ENCODE results near the gene NOL4L. TPM values are rescaled to one million over a fixed set of nuclear protein-coding genes. Genes with fewer than 3 reads are reported as not detected.

Gene NOL4L
- total and polyA plus RNA-seq, 4 donors: 7.9 to 20.6 (median 12.2) TPM

DNA sequence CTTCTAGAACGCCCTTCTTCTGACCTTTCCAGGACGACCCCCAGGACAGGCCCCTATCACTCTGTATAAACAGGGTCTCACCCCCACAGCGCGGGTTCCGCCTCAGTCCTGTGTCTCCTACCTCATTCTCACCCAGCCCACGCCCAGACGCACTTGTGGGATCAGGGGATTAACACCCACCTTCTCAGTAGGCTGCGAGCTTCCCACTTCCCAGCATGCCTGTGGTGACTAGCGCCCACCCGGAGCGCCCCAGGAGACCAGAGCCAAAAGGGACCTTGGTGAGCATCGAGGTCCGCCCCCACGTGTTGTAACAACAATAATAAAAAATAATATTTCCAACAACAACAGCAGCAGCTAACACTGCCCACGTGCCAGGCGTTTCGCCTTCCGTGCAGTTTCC, 40.9 kb upstream of the NOL4L start:
- DNase-seq (no peak), ATAC-seq (ENCODE audit: insufficient read depth, low FRiP score) (no peak)
- no peak overlapping the region for H3K27ac ChIP-seq (ENCODE audit: low read depth in 1 of 2, low read length in 1 of 2)
- H3K36me3 ChIP-seq (ENCODE audit: control insufficient read depth in 4 of 4, insufficient read depth in 4 of 4, low read length in 4 of 4): no peaks in the 10 kb centered on the region
- peaks cover 0 to 15% (median 6%) of the 10 kb centered on the region in 5 donors for H3K4me1 ChIP-seq (ENCODE audit: control insufficient read depth in 5 of 5, insufficient read depth in 5 of 5, low read length in 5 of 5)
- TF ChIP-seq, protein P1, sequence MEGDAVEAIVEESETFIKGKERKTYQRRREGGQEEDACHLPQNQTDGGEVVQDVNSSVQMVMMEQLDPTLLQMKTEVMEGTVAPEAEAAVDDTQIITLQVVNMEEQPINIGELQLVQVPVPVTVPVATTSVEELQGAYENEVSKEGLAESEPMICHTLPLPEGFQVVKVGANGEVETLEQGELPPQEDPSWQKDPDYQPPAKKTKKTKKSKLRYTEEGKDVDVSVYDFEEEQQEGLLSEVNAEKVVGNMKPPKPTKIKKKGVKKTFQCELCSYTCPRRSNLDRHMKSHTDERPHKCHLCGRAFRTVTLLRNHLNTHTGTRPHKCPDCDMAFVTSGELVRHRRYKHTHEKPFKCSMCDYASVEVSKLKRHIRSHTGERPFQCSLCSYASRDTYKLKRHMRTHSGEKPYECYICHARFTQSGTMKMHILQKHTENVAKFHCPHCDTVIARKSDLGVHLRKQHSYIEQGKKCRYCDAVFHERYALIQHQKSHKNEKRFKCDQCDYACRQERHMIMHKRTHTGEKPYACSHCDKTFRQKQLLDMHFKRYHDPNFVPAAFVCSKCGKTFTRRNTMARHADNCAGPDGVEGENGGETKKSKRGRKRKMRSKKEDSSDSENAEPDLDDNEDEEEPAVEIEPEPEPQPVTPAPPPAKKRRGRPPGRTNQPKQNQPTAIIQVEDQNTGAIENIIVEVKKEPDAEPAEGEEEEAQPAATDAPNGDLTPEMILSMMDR (IDR thresholded peaks at IDR 0.05; ENCODE audit: control extremely low read depth, extremely low read depth): no peak
- WGBS, 2 donors: 84 to 94% methylated on average over 18 of the region's 18 CpGs
- no peaks in the 10 kb centered on the region for H3K9me3 ChIP-seq (ENCODE audit: control insufficient read depth in 4 of 4, insufficient read depth in 3 of 4, low read length in 3 of 4)
- H3K4me3 ChIP-seq: no peak overlapping the region
- H3K9ac ChIP-seq (ENCODE audit: insufficient read depth in 1 of 2, low read length in 2 of 2): no peak overlapping the region
- H3K27me3 ChIP-seq (ENCODE audit: control insufficient read depth in 3 of 3, insufficient read depth in 3 of 3, low read length in 2 of 3): no peaks in the 10 kb centered on the region

DNA sequence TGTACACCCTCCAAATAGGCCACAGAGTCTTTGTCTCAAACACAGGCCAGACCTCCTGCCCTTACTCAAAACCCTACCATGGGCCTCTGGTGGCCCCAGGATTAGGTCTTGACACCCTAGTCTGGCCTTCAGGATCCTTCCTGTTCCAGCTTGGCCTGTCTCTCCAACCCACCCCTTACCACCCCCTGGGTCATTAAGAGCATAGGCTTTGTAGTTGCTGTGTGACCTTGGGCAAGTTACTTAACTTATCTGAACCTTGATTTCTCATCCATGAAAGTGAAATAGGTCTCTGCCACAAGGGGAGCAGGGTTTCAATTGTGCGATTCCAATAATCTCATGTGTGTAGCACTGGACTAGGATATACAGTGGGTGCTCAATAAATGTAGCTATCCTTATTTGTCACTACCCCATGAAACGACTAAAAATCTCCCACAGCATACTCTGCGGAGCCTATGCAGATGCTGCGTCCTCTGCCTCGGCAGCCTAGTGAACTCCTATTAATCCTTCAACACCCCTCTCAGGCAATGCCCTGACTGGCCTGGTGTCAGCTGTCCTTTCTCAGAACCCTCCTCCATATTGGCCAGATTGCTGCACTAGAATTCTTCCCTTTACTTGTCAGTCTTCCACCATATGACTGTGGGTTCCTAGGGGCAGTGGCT, 39.7 kb upstream of the NOL4L start:
- ATAC-seq (ENCODE audit: insufficient read depth, low FRiP score) (no peak), DNase-seq (no peak)
- H3K4me1 ChIP-seq (ENCODE audit: control insufficient read depth in 5 of 5, insufficient read depth in 5 of 5, low read length in 5 of 5): peaks cover 0 to 15% (median 6%) of the 10 kb centered on the region in 5 donors
- no peak overlapping the region for H3K9ac ChIP-seq (ENCODE audit: insufficient read depth in 1 of 2, low read length in 2 of 2)
- TF ChIP-seq, protein P1 (IDR thresholded peaks at IDR 0.05; ENCODE audit: control extremely low read depth, extremely low read depth): no peak
- no peak overlapping the region for H3K4me3 ChIP-seq
- WGBS, 2 donors: 94 to 95% methylated on average over 5 of the region's 5 CpGs
- H3K27me3 ChIP-seq (ENCODE audit: control insufficient read depth in 3 of 3, insufficient read depth in 3 of 3, low read length in 2 of 3): no peaks in the 10 kb centered on the region
- no peaks in the 10 kb centered on the region for H3K9me3 ChIP-seq (ENCODE audit: control insufficient read depth in 4 of 4, insufficient read depth in 3 of 4, low read length in 3 of 4)
- no peak overlapping the region for H3K27ac ChIP-seq (ENCODE audit: low read depth in 1 of 2, low read length in 1 of 2)
- H3K36me3 ChIP-seq (ENCODE audit: control insufficient read depth in 4 of 4, insufficient read depth in 4 of 4, low read length in 4 of 4): no peaks in the 10 kb centered on the region

DNA sequence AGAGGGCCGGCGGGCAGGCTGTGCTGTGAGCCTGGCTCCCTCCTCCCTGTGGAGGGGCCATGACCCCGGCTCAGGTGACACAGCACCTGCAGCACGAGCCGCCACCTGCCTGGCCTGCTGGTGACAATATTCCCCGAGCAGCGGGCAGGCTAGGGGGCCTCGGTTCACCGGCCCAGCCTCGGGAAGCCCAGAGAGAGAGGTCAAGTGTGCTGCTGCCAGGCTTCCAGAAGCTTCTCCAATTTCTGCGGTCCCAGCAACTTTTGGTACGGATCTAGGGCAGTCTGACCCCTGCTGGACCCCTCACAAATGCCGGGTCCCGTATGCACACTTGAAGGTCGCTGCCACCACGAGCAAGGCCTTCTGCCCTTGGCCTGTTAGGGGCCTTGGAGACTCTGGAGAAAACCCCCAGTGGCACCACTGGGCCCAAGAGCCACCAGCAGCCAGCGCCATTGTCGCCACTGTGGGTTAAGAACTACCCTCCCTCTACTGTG, 38.6 kb upstream of the NOL4L start:
- Histone ChIP-seq H3K9ac (ENCODE audit: insufficient read depth in 1 of 2, low read length in 2 of 2) (no peak overlapping the region), H3K4me3 (no peak overlapping the region), H3K27ac (ENCODE audit: low read depth in 1 of 2, low read length in 1 of 2) (no peak overlapping the region), H3K9me3 (ENCODE audit: control insufficient read depth in 4 of 4, insufficient read depth in 3 of 4, low read length in 3 of 4) (no peaks in the 10 kb centered on the region), H3K36me3 (ENCODE audit: control insufficient read depth in 4 of 4, insufficient read depth in 4 of 4, low read length in 4 of 4) (no peaks in the 10 kb centered on the region), H3K4me1 (ENCODE audit: control insufficient read depth in 5 of 5, insufficient read depth in 5 of 5, low read length in 5 of 5) (peaks cover 0 to 15% (median 6%) of the 10 kb centered on the region in 5 donors), H3K27me3 (ENCODE audit: control insufficient read depth in 3 of 3, insufficient read depth in 3 of 3, low read length in 2 of 3) (no peaks in the 10 kb centered on the region)
- ATAC-seq (ENCODE audit: insufficient read depth, low FRiP score) (no peak), DNase-seq (no peak)
- TF ChIP-seq, protein P1 (IDR thresholded peaks at IDR 0.05; ENCODE audit: control extremely low read depth, extremely low read depth): no peak
- WGBS, 2 donors: 65 to 81% methylated on average over 18 of the region's 18 CpGs

Data from lung (tissue), 12 donors.